ENCODE results near the gene CFAP410.
"Not testable (repeated sequence)": the region's sequence is repeated elsewhere in the genome, so short reads cannot be mapped to it uniquely, and the experiment has no call there.

The CFAP410 gene

DNA sequence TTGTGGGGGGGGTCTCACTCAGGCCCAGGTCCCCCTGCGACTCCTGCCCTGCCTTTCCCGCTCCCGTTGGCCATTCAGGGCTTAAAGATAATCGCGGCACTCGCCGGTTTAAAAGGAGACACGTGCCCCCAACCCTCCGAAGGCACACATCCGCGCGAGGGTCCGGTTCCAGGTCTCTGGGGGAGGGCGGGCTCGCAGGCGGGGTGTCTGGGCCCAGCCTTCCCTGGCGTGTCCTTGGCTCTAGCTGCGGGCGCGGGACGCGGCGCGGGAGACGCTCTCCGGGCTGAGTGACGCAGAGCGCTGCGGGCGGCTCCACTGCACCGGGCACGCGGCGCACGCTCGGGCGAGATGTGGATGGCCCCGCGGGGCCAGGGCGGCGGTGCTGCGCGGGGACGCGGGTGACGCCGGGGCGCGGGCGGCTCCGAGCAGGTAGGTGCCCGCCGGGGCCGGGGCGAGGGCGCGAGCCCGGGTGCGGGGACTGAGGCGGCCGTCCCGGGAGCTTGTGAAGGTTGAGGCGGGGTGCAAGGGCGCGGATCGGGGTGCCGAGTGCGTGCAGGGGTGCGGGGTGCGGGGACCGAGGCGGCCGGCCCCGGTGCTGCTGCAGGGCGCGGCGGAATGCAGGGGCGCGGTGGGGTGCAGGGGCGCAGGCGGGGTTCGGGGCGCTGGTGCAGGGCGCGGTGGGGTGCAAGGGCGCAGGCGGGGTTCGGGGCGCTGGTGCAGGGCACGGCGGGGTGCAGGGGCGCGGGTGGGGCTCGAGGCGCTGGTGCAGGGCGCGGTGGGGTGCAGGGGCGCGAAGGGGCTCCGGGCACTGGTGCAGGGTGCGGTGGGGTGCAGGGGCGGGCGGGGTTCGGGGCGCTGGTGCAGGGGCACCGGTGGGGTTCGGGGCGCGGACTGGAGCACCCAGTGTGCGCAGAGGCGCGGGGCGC lies 10.9 kb upstream of the CFAP410 start:
- no peak for DNase-seq

DNA sequence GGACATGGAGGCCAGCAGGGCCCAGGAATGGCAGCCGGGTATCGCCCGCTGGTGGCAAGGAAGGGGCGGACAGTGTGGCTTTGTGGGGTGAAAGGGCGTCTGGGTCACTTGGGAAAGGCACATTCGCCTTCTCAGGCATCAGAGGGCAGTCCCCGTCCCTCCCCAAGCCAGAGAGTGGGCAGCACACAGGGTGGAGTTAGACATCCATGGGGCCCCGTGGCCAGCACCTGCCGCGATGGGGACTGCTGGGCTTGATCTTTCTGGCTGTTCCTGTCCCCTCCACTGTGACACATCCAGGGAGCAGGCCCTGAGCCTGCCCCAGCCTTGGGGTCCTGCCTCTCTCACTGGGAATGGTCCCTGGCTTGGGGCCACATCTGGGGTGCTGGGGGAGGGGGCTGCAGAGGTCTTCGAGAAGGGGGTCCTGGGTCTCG lies 10.2 kb upstream of the CFAP410 start:
- no peak for DNase-seq

DNA sequence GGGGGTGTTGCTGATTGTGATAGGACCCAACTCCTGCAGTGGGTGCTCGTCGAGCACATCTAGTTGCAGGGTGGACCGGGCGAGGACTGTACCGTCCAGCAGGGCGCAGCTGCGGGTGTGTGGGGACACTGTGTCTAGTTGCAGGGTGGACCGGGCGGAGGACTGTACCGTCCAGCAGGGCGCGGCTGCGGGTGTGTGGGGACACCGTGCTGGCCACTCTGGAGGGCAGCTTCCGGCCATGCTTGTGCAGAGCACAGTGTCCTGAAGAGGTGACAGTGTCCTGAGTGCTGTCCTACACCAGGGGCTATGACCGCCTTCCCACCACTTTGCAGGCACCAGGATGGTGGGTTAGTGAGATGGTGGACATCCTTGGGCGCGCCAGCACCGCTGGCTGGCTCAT lies 9.7 kb upstream of the CFAP410 start:
- DNase-seq, result no peak

DNA sequence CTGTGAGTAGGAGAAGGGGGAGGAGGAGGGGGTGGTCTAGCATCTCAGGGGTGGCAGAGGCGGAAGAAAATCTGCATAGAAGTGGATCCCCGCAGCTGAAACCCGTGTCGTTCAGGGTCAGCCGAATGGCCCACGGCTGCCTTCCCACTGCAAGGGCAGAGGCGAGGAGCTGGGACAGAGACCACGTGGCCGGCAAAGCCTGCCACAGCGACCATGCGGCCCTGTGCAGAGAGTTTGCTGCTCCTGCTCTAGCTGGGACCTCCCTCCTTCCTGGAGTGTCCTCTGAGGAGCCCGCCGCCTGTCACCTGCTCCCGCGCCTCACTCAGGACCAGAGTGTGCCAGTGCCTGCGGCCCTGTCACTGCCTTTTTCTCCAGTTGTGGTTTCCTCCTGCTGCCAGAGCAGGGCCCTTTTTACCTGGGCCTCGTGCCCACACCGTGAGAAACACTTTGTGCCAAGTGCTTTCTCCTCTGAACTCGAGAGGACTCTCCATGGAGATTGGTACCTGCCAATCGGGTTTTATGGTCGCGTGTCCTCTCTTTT lies 8.8 kb upstream of the CFAP410 start:
- no peak for DNase-seq

DNA sequence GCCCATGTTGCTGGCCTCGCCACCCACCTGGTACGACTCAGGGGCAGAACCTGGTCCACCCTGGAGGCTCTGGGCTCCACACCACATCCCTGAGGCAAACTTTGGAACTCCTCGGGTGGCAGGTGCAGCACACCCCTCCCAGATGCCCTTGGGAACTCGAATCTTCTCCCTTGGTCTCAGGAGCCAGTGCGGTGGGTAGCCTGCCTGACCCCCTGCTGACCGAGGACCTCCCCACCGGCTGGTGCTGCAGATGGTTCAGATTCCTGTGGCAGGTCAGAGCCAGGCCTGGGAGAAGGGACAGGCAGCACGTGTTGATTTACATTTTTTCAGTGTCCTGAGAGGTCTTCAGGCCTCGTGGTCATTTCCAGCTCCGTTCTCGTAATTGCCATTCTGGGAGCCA lies 6.3 kb upstream of the CFAP410 start:
- DNase-seq, result peak; percentile 21

DNA sequence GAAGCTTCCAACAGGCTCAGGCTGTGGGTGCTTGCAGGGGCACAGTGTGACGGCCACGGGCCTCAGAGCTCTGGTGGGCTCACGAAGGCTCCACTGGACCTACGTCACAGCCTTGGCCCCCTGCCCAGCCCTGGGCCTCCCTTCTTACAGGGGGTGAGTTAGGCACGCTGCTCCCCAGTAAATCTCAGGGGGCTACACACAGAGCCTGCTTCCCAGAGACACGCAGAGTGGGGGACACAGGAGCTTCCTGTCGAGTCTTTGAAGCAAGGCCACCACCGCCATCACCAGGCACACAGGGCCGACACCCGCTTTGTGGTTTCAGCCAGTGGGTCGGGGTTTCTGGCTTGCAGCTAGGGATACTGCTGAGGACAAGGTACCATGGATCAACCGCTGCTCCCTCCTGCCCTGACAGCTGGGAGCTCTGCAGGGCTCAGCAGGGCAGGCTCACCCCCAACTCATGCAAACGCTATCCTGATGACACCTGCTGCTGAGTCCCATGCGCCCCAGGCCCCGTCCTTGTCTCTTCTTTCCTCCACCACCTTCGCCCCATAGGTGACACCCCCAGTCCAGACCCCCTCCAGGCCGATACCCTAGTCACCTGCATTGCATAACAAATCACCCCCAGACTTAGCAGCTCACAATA lies 5.5 kb upstream of the CFAP410 start:
- DNase-seq, result no peak

DNA sequence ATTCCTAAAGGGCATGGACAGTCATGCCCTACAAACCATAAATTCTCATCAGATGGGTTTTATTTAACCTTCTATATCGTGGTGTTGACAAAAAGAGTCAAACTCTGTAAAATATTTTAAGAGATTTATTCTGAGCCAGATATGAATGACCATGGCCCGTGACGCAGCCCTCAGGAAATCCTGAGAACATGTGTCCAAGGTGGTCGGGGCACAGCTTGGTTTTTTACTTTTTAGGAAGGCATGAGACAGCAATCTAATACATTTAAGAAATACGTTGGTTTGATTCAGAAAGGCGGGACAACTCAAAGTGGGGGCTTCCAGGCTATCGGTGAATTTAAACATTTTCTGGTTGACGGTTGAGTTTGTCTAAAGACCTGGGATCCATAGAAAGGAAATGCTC lies 3.8 kb upstream of the CFAP410 start:
- DNase-seq, result not testable (repeated sequence)

DNA sequence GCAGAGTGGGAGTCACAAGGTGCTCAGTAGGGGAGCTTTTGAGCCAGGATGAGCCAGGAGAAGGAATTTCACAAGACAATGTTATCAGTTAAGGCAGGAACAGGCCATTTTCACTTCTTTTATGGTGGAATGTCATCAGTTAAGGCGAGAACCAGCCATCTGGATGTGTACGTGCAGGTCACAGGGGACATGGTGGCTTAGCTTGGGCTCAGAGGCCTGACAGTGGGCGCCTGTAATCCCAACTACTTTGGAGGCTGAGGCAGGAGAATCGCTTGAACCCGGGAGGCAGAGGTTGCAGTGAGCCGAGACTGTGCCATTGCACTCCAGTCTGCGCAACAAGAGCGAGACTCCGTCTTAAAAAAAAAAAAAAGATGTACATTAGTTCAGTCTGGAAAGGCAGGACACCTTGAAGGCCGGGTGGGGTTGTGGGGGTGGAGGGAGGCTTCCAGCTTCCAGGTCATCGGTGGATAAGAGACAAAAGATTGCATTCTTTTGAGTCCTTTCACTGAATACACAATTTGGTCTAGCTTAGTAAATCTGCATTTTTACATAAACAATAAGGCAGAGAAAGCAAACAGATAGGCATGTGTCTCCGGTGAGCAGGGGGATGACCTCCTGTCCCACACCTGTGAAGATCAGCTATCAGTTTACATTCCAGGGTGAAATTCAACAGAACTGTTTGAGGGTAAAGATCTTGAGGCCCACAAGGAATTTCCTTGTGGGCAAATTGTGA lies 2.7 kb upstream of the CFAP410 start:
- DNase-seq, result not testable (repeated sequence)

DNA sequence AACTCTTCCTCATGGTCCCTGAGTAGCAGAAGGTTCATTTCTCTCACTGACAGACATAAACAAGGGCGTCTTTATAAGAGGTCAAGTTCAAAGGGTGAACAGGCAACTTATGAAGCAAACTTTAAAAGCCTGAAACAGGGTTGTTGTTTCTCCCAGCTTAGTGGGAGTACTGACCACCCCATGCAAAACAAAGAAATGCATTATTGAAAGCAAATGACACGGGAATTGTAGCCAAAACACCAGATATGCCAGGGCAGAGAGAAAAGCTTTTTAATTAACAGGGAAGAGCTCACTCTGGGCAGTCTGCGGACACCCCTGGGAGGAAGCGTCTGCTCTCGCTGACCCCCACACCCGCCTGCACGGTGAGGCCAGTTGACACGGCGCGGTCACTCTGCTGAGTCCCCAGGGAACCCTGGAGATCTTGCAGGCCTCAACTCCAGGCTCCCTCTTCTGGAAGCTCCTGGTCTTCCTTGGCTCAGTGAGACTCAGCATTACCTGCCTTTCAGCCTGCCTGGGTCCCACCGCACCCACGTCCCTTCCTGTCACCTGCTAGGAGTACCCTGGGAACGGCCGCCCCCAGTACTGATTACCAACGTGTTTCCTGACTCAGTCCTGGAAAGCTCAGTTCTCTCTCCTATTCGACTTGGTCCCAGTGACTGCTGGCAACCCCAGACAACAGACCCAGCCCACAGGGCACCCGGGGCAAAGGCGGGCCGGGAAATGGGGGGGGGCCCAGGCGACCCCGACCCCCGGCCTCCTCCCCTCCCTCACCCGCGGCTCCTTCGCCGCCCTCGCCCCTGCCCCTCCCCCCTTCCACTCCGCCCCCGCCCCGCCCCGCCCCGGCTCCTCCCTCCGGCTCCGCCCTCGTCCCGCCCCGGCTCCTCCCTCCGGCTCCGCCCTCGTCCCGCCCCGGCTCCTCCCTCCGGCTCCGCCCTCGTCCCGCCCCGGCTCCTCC lies 972 bp downstream of the CFAP410 start:
- peak; percentile 4 for DNase-seq

DNA sequence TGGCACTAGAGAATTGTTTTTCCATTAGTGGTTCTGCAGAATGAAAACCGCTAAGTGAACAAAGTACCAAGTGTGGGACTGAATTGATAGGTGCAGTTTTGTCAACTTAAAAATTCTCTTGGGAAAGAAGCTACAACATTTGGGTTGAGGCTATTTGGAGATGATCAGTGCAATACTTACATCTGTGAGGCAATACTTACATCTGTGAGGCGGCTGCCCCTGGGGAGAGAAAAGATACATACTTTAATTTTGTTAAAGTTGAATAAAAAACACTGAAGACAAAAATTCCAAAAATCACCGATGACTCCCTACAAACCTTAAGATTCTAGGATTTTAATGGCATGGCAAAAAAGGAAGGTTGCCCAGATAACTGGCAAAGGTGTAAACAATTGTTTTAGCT lies 1.7 kb downstream of the CFAP410 start:
- DNase-seq, result no peak

DNA sequence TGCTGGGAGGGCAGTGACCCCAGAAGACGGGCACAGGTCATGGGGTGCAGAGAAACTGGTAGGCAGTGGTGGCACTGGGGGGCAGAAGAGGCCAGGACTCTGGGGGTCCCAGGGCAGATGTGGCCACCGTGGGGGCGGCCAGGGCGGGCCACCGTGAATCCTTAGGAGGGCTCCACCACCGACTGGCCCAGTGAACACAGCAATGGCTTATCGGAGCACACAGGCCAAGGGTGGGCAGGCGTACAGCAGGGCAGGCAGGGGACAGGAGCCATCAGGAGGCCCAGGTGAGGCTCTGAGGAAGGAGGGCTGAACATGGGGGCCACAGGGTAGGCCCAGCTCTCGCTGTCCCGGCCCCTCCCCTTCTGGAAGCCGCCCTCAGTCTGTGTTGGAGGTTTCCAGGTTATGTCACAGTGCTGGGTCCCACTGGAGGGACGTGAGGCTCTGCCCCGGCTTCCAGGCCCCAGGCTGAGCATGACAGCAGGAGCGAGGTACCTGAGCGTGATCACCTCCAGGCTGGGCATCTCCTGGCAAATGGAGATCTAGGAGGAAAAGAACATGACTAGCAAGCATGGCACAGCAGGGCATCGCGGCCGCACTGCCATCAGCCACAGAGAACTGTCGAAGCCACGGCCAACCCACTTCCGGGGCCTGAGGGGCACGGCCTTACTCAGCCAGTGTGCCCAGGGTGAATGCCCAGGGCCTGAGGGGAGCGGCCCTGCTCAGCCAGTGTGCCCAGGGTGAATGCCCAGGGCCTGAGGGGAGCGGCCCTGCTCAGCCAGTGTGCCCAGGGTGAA lies 3.7 kb downstream of the CFAP410 start:
- DNase-seq, result no peak

DNA sequence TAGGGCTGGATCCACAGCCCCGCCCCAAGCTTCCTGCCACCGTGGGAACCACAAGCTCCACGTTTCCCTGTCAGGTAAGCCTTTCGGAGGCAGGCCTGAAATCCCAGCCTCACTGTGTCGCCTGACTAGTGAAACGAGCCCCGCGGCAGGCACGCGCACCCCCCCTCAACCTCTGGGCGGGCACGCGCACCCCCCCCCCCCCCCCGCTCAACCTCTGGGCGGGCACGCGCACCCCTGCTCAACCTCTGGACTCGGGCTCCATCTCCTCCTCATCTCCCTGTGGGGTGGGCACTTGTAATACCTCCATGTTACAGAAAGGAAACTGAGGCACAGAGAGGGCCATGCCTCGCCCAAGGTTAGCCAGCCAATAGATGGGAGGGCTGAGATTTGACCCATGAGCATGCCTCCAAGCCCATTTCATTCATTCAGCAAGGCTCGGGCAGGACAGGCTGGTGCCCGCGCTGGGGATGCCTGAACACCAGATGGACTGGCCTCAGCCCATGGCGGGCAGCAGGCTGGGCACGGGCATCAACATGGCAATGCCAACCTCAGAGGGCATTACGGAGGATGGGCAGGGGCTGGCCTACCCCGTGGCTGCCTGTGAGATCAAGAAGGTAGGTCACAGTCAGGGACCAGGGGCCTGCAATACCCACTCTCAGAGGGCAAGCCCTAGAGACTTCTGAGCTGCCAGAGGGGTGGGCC lies 4.7 kb downstream of the CFAP410 start:
- no peak for DNase-seq

DNA sequence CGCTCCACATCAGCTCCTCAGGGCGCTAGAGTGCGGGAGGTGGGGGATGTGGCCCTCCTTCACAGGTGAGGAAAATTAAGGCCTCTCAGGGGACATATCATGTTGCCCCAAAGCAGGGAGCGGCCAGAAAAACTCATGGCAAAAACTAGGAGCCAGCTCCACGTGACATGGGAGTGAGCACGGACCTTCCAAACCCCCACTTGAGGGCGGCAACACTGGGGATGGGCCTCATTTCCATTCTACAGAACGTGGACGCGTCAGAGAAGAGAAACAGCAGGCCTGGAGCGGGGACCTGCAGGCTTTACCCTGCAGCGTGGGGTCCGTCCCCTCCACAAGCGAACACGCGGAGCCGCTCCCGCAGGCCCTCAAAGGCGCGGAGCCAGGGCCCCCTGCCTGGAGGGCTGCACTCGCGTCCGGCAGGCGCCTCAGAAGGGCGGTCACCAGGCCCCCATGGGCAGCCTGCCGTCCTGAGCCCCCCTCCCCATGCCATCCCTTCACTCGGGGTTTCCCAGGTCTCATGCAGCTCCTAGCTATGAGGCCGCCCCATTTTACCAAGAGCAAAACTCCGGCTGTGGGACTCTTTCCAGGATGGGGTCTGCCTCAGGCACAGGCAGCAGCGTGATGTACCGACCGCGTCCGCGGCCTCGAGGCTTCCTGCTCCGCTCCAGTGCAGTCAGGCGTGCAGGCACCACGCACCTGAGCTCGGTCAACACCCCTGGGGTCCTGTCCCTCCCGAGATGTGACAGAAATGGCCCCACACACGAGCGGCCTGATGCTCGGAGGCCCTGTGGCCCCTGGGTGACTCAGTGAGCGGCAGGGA lies 5.5 kb downstream of the CFAP410 start:
- DNase-seq, result no peak

DNA sequence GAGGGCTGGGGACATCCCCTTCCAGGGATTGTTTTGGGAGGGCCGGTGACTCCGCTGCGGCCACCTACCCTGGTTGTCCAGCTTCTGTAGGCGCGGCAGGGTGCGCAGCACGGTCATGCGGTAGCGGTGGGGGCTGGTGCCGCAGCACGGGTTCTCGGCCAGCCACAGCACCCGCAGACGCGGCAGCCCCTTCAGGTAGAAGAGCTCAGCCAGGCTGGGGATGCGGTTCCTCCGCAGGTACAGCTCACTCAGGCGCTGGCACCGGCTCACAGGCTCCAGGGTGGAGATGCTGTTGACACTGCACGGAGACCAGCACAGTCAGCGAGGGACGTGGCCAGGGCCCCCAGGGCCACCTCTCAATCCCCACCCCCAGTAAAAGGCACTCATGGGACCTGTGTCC lies 6.2 kb downstream of the CFAP410 start:
- DNase-seq, result no peak

DNA sequence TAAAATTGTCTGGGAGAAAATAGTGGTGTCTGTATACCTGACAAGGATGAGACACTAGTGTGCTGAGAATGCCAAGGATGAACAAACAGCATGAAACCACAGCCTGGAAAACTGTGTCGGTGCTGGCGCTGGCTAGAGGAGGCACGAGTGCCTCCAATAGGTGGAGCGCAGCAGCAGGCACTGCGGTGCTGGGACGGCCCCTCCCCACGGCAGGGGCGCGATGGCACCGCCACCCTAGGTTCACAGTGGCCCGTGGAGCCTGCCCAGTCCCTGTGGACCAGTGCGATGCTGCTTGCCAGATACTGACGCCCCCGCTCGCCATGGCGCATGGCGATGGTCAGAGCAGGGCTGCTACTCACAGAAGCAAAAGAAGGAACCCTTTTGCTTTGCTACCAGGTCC lies 6.8 kb downstream of the CFAP410 start:
- no peak for DNase-seq

DNA sequence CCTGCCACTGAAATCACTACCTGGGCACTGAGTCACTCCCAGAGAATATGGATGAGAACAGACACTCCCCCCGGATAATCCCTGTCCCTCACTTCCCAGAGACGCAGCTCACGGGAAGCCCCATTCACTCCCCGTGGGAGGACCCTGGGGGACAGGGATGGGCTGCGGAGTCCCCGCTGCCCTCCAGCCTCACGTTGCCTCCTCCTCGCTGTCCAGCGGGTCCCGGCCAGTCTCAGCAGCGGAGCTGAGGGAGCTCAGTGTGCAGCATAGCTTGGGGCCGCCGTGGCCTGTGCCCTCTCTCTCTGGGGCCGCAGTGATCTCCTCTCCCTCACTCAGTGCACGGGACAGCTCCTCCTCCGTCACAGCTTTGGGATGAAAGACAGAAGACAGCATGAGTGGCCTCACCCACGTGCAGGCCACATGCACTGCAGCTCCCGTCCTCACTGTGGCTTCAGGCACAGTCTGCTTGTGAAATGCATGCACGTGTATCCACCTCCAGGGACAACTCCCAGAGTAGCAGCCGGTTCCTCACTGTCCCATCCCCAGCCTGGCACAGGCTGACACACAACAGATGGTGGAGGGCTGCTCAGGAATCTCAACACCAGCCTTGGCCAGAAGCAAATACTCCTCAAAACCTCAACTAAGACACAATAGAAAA lies 7.4 kb downstream of the CFAP410 start:
- DNase-seq, result peak; percentile 12

DNA sequence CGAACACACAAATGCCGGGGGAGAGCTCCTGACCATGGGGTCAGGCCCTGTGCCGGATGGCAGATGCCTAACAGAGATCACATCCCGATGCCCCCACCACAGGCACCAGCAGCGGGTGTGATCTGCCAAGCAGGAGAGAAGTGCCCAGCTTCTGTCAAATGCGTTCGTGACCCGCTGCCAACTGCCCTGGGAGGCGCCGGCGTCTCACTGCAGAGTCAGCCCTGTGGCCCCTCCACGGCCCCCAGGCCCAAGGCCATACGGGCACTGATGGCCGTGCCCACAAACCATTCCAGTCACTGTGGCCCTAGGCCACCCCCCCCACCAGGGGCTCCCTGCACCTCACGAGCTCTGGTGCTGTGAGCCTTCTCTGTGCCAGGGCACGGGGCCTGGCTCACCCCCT lies 8.0 kb downstream of the CFAP410 start:
- DNase-seq, result no peak

DNA sequence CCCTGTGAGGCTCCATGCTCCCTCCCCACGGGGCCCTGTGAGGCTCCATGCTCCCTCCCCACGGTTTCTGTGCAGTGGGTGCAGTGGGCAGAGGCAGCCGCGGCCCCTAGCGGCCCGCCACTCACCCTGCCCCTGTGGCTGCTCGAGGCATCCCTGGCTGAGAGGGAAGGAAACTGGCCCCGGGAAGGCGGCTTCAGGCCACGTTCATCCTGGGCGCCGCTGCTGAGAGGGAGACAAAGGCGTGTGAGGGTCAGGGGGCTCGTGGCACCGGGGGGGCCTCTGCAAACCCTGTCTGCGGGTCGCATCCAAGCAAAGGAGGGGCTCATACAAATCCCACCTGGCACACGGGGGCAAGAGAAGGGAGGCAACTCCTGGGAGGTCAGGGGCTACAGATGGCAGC lies 8.5 kb downstream of the CFAP410 start:
- no peak for DNase-seq
